ENCODE data around the gene ATXN7L3B.

- TF ChIP-seq ARNT (IDR thresholded peaks at IDR 0.05): no peak
- no peak for TF ChIP-seq FOXM1 (IDR thresholded peaks at IDR 0.05; ENCODE audit: borderline replicate concordance)
- TF ChIP-seq SP1 (IDR thresholded peaks at IDR 0.05): no peak
- no peak for TF ChIP-seq BHLHE40 (IDR thresholded peaks at IDR 0.05; ENCODE audit: borderline replicate concordance)
- no peak for TF ChIP-seq NFRKB (IDR thresholded peaks at IDR 0.05)
- no peak for TF ChIP-seq TARDBP (IDR thresholded peaks at IDR 0.05)
- no peak for TF ChIP-seq FOXK2 (IDR thresholded peaks at IDR 0.05)
- no peak for TF ChIP-seq CTBP1 (IDR thresholded peaks at IDR 0.05; ENCODE audit: borderline replicate concordance)
- TF ChIP-seq SUZ12 (IDR thresholded peaks at IDR 0.05): no peak
- TF ChIP-seq L3MBTL2 (conservative IDR thresholded peaks at IDR 0.05): no peak
- TF ChIP-seq ZNF384 (IDR thresholded peaks at IDR 0.05): no peak
- TF ChIP-seq LEF1 (IDR thresholded peaks at IDR 0.05; ENCODE audit: borderline replicate concordance): no peak
- TF ChIP-seq ELF4 (IDR thresholded peaks at IDR 0.05): no peak
These were observed 9.6 kb downstream of the ATXN7L3B start for GRCh38 chr12:74547249-74547648.
